PFSK-1 (cell line): ENCODE data around the gene PTPRN2.

ENCODE experiments used
- FOXP2 ChIP-seq: optimal IDR thresholded peaks from 2 replicates; pipeline ENCODE3; 2011; ENCODE audit warnings: borderline replicate concordance, control low read depth, inconsistent platforms; ENCODE audit not compliant: insufficient read depth; ENCODE audit errors: extremely low read length, extremely low read depth
- POLR2AphosphoS5 ChIP-seq: IDR thresholded peaks from 2 replicates; pipeline ENCODE4 v1.6.1; 2012; ENCODE audit warnings: low read depth, mild to moderate bottlenecking, control low read depth, low read length, moderate library complexity
- SIN3A ChIP-seq: IDR thresholded peaks from 2 replicates; pipeline ENCODE4 v1.6.1; 2012; ENCODE audit warnings: mild to moderate bottlenecking, low read length, moderate library complexity, borderline replicate concordance; ENCODE audit not compliant: insufficient read depth
- TAF1 ChIP-seq: IDR thresholded peaks from 2 replicates; pipeline ENCODE4 v1.6.1; 2012; ENCODE audit warnings: low read length, control low read depth, borderline replicate concordance; ENCODE audit not compliant: insufficient read depth
- TF ChIP-seq, protein P1 (sequence below), 2 experiments: IDR thresholded peaks; 2 replicates each; pipeline versions ENCODE4 v1.6.1 to v1.8.0; 2011 to 2012; ENCODE audit warnings: low read depth in 2 of 2, low read length in 2 of 2, control low read depth in 1 of 2, inconsistent platforms in 1 of 2, mild to moderate bottlenecking in 1 of 2, moderate library complexity in 1 of 2; ENCODE audit not compliant: insufficient read depth in 1 of 2

Gene PTPRN2

DNA sequence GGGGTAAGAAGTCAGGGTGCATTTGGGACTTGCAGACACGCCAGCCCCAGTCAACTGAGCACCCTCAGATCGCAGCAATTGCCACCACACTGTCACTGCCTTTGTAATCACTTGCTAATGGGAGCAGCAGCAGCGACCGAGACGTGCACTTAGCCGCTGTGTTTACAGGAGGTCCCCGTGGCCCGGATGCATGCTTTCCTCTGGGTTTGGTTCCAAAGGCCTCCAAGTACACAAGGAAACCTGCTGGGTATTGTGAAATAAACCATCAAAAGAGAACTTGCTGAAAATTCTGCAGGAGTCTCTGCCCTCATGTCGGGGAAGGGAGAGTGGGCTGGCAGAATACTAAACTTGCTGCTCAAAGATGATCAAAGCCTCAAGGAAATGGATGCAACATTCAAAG lies 909.1 kb downstream of the PTPRN2 start:
- TF ChIP-seq FOXP2 = peak; percentile 77
- no peak for TF ChIP-seq SIN3A

DNA sequence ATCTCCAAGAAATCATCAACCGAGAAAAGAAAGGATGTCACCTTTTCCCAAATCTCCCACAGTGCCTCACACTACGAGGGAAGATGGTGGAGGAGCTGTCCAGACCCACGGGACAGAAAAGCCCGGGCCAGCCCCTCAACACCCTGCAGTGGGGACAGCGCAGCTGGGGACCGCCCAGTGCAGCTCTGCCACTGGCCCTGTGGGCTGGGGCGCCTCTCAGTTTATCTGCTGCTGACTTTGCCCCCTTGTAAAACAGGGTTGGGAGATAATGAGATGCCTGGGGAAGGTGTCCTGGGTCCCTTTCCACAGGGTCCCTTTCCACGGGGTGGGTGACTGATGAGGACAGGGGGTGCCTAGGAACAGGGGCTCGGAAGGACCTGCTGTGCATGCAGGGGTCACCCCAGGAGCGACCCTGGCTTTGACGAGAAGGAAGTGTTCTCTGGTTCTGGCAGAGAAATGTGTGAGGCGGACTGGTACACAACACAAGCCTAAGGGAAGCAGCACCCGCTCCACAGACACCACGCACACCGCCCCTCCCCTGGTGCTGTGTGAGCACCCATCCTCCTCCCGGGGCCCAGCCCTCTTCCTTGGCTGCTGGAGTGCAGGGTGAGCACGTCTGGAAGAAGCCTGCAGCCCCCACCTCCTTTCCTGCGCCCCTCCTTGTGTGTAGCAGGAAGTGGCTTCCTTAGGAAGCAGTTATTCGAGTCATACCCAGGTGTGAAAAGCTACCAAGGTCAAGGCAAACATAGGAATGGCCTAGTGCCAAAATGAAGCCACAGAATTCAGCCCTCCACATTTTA lies 911.0 kb downstream of the PTPRN2 start:
- TF ChIP-seq, protein P1, sequence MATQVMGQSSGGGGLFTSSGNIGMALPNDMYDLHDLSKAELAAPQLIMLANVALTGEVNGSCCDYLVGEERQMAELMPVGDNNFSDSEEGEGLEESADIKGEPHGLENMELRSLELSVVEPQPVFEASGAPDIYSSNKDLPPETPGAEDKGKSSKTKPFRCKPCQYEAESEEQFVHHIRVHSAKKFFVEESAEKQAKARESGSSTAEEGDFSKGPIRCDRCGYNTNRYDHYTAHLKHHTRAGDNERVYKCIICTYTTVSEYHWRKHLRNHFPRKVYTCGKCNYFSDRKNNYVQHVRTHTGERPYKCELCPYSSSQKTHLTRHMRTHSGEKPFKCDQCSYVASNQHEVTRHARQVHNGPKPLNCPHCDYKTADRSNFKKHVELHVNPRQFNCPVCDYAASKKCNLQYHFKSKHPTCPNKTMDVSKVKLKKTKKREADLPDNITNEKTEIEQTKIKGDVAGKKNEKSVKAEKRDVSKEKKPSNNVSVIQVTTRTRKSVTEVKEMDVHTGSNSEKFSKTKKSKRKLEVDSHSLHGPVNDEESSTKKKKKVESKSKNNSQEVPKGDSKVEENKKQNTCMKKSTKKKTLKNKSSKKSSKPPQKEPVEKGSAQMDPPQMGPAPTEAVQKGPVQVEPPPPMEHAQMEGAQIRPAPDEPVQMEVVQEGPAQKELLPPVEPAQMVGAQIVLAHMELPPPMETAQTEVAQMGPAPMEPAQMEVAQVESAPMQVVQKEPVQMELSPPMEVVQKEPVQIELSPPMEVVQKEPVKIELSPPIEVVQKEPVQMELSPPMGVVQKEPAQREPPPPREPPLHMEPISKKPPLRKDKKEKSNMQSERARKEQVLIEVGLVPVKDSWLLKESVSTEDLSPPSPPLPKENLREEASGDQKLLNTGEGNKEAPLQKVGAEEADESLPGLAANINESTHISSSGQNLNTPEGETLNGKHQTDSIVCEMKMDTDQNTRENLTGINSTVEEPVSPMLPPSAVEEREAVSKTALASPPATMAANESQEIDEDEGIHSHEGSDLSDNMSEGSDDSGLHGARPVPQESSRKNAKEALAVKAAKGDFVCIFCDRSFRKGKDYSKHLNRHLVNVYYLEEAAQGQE (IDR thresholded peaks at IDR 0.05; ENCODE audit: insufficient read depth in 1 of 2, low read depth in 2 of 2, low read length in 2 of 2) = no peak
- TF ChIP-seq SIN3A (no peak), FOXP2 (no peak), TAF1 (no peak), POLR2AphosphoS5 (no peak)

DNA sequence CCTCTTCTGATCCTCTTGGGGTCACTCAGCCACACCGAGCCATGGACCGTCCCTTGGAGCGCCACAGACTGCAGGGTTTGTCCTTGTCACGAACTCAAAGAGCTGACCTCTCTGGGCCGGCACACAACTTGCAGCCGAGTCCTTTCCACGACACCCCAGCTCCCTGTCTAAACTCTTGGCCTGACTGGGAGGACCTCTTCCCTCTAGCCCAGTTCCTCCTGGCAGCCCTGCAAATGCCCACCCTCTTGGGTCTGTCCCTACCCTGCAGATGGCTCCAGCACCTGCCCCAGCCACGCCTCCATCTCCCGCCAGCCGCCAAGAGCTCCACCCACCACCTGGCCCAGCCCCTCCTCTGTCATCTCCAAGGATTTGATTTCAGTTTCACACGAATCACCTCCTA lies 911.6 kb downstream of the PTPRN2 start:
- TF ChIP-seq, protein P1 (IDR thresholded peaks at IDR 0.05; ENCODE audit: insufficient read depth in 1 of 2, low read depth in 2 of 2, low read length in 2 of 2) = no peak
- TF ChIP-seq POLR2AphosphoS5 (no peak), FOXP2 (no peak), SIN3A (no peak), TAF1 (no peak)

DNA sequence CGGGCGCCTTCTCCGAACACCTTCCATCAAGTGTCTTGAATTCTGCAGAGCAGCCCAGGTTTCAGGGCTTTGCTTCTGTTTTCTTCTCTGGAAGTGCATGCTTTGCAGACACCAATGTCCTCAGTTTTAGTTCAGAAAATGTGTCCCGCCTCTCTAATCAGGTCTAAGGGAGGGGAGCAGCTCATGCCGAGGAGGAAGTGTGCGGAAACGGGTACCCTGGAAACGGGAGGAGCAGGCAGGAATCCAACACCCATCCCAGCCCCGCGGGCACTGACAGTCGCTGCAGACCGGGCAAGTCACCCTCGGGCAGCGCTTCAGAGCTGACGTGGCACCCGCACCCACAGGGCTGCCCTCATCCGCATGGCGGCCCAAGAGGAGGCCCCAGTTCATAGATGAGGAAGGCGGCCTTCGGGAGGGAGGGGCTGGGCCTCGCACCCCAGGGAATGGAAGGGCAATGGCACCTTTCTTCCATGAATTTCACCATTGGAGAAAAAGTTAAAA lies 912.1 kb downstream of the PTPRN2 start:
- no peak for TF ChIP-seq POLR2AphosphoS5
- TF ChIP-seq TAF1 = no peak
- TF ChIP-seq, protein P1 (IDR thresholded peaks at IDR 0.05; ENCODE audit: insufficient read depth in 1 of 2, low read depth in 2 of 2, low read length in 2 of 2) = no peak
- no peak for TF ChIP-seq SIN3A
- no peak for TF ChIP-seq FOXP2

DNA sequence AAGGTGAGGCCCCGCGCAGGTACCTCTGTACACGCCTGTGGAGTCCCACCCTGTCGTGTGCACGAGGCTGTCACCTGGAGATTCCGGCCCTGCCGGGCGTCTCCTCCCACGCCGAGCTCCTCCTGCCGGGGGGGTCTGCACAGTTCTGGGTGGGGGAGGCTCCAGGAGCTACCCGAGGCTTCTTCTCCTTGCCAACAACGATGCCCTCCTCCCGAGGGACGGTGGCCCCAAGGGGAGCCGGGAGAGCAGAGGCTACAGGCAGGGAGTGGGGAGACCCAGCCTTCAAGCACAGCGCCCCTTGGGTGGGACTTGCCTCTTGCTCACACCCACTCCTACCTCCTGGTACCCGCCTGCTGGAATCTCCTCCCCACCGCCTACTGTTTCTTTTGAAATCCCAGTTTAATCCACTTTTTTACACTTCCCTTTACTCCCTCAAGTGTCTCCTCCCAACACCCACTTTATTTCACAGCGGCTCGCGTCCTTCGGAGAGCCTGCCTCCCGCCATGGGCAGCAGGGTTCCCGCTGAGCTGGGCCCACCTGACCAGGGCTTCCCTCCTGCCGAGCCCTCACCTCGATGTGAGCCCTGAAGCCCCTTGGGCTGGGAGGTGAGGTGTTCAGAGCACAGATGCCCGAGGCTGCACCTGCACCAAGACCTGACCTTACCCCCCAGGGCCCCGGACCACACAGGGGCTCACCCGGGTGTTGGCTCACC lies 912.8 kb downstream of the PTPRN2 start:
- no peak for TF ChIP-seq TAF1
- TF ChIP-seq POLR2AphosphoS5 = no peak
- TF ChIP-seq SIN3A = no peak
- TF ChIP-seq FOXP2 = no peak
- TF ChIP-seq, protein P1 (IDR thresholded peaks at IDR 0.05; ENCODE audit: insufficient read depth in 1 of 2, low read depth in 2 of 2, low read length in 2 of 2) = no peak
